ENCODE data around the gene OR1F1. TPM values are rescaled to one million over a fixed set of nuclear protein-coding genes. Genes with fewer than 3 reads are reported as not detected.

Gene OR1F1
- total and polyA plus RNA-seq, 2 experiments from 2014 or later, result 0.38 TPM; not detected in 1

- H4K20me1 ChIP-seq (replicated peaks; ENCODE audit: insufficient read depth), result no peaks in the 10 kb centered on the region
- peaks cover 3% of the 10 kb centered on the region; the same call in 2 of the 3 replicates for H3K9me3 Mint-ChIP-seq
- H3K27ac Mint-ChIP-seq, result no peak overlapping the region
- H3K27me3 Mint-ChIP-seq (ENCODE audit: insufficient read depth, low read depth, poor library complexity), result peaks cover 15% of the 10 kb centered on the region
- H3K4me1 Mint-ChIP-seq, result peaks cover 3% of the 10 kb centered on the region; the same call in 1 of the 3 replicates
- no peak overlapping the region for H3K4me3 ChIP-seq
- TF ChIP-seq ETS1 (IDR thresholded peaks at IDR 0.05), result no peak
- TF ChIP-seq CREB1 (CRISPR knock-in tag; IDR thresholded peaks at IDR 0.05; ENCODE audit: low read depth), result no peak
- TF ChIP-seq STAT1 (IDR thresholded peaks at IDR 0.05; ENCODE audit: unreplicated experiment), result no peak
- no peak for TF ChIP-seq POLR2AphosphoS5 (IDR thresholded peaks at IDR 0.05; ENCODE audit: low read depth)
- TF ChIP-seq JUNB (IDR thresholded peaks at IDR 0.05; ENCODE audit: unreplicated experiment), result no peak
- TF ChIP-seq ZNF114 (CRISPR knock-in tag; IDR thresholded peaks at IDR 0.05), result no peak
- TF ChIP-seq REST (IDR thresholded peaks at IDR 0.05; ENCODE audit: unreplicated experiment), result no peak
- TF ChIP-seq NANOG (IDR thresholded peaks at IDR 0.05; ENCODE audit: borderline replicate concordance), result no peak
- H3F3A ChIP-seq (replicated peaks; ENCODE audit: low read depth), result 0 out of 2 replicates have a peak, but pooled peaks cover 5% of the 10 kb centered on the region
- H3K79me2 ChIP-seq (replicated peaks; ENCODE audit: insufficient read depth), result no peaks in the 10 kb centered on the region
- H3K4me2 ChIP-seq, result no peak overlapping the region
- no peak overlapping the region; the same call in 2 of the 3 replicates for H3K4me3 Mint-ChIP-seq
- DNase-seq (ENCODE audit: low spot score) (no peak), ATAC-seq (no peak)
- peaks cover 6% of the 10 kb centered on the region for H3K36me3 Mint-ChIP-seq (ENCODE audit: low read depth)
- H3K27me3 ChIP-seq (ENCODE audit: insufficient read depth), result no peaks in the 10 kb centered on the region
- H3K9me2 ChIP-seq (ENCODE audit: insufficient read depth), result no peaks in the 10 kb centered on the region
- no peak overlapping the region for H2AFZ ChIP-seq
- no peaks in the 10 kb centered on the region for H3K4me1 ChIP-seq (ENCODE audit: insufficient read depth)
- H3K36me3 ChIP-seq (ENCODE audit: insufficient read depth), result no peaks in the 10 kb centered on the region; the same call in 1 of the 2 replicates
- H3K27ac ChIP-seq (ENCODE audit: low read depth), result no peak overlapping the region
Measured at GRCh38 chr16:3142327-3142726, 45.7 kb upstream of the OR1F1 start.

GRCh38 chr16:3142770-3143169 lies 45.2 kb upstream of the OR1F1 start:
- no peaks in the 10 kb centered on the region for H3K4me1 ChIP-seq (ENCODE audit: insufficient read depth)
- peaks cover 3% of the 10 kb centered on the region; the same call in 1 of the 2 replicates for H3K27me3 ChIP-seq (ENCODE audit: insufficient read depth)
- H3K27ac ChIP-seq (ENCODE audit: low read depth), result no peak overlapping the region
- no peaks in the 10 kb centered on the region; the same call in 1 of the 2 replicates for H3K36me3 ChIP-seq (ENCODE audit: insufficient read depth)
- H3K9me3 Mint-ChIP-seq, result peaks cover 3% of the 10 kb centered on the region; the same call in 2 of the 3 replicates
- peaks cover 6% of the 10 kb centered on the region for H3K36me3 Mint-ChIP-seq (ENCODE audit: low read depth)
- DNase-seq (ENCODE audit: low spot score), result no peak
- no peak overlapping the region for H3K4me3 Mint-ChIP-seq
- ATAC-seq, result no peak
- H2AFZ ChIP-seq, result no peak overlapping the region
- H3K4me2 ChIP-seq, result no peak overlapping the region
- no peaks in the 10 kb centered on the region for H4K20me1 ChIP-seq (replicated peaks; ENCODE audit: insufficient read depth)
- peaks cover 5% of the 10 kb centered on the region; the same call in 1 of the 3 replicates for H3K4me1 Mint-ChIP-seq
- 0 out of 2 replicates have a peak, but pooled peaks cover 5% of the 10 kb centered on the region for H3F3A ChIP-seq (replicated peaks; ENCODE audit: low read depth)
- H3K4me3 ChIP-seq, result no peak overlapping the region
- no peaks in the 10 kb centered on the region for H3K9me2 ChIP-seq (ENCODE audit: insufficient read depth)
- H3K27ac Mint-ChIP-seq, result no peak overlapping the region
- H3K27me3 Mint-ChIP-seq (ENCODE audit: insufficient read depth, low read depth, poor library complexity), result peaks cover 17% of the 10 kb centered on the region
- H3K79me2 ChIP-seq (replicated peaks; ENCODE audit: insufficient read depth), result no peaks in the 10 kb centered on the region
- TF ChIP-seq ZNF114 (CRISPR knock-in tag; IDR thresholded peaks at IDR 0.05), result no peak
- TF ChIP-seq STAT1 (IDR thresholded peaks at IDR 0.05; ENCODE audit: unreplicated experiment), result no peak
- TF ChIP-seq ZNF462 (CRISPR knock-in tag; IDR thresholded peaks at IDR 0.05), result no peak
- TF ChIP-seq EZH2 (IDR thresholded peaks at IDR 0.05; ENCODE audit: low read depth, unreplicated experiment), result no peak
- TF ChIP-seq ZNF331 (CRISPR knock-in tag; IDR thresholded peaks at IDR 0.05; ENCODE audit: low read depth), result no peak
